GM04504 (cell line): ENCODE measurements around the gene GAS7.
"Not testable (repeated sequence)": the region's sequence is repeated elsewhere in the genome, so short reads cannot be mapped to it uniquely, and the experiment has no call there.

ENCODE experiments used
- DNase-seq: peaks from one replicate; pipeline ENCODE4 v3.0.0-alpha.2; 2012; ENCODE audit warnings: low read depth

The GAS7 gene

DNA sequence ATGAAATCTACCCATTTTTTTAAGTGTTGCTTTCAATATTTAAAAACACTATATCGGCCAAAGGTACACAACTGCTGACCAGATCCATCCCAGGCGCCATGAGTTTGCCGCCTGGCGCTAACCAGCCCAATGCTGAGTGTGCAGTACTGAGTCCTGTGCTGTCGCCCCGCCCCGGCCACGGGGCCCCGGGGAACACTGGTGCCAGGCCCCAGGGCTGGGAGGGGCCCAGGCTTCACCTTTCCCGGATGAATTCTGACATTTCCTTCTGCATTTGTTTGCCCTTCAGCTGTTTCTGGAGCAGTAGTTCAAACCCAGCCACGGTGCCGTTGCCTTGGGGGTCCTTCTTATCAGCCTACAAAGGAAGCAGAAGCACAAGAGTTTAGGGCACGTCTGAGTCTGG, 255.5 kb downstream of the GAS7 start:
- no peak for DNase-seq

GRCh38 chr17:9941305-9941704, 257.1 kb downstream of the GAS7 start:
- DNase-seq, result no peak

- no peak for DNase-seq
Observed at GRCh38 chr17:9940841-9941240, 257.6 kb downstream of the GAS7 start.

- no peak for DNase-seq
Observed at GRCh38 chr17:9938764-9939163, 259.6 kb downstream of the GAS7 start.

- DNase-seq, result no peak
Observed at GRCh38 chr17:9937901-9938300, 260.5 kb downstream of the GAS7 start.

DNA sequence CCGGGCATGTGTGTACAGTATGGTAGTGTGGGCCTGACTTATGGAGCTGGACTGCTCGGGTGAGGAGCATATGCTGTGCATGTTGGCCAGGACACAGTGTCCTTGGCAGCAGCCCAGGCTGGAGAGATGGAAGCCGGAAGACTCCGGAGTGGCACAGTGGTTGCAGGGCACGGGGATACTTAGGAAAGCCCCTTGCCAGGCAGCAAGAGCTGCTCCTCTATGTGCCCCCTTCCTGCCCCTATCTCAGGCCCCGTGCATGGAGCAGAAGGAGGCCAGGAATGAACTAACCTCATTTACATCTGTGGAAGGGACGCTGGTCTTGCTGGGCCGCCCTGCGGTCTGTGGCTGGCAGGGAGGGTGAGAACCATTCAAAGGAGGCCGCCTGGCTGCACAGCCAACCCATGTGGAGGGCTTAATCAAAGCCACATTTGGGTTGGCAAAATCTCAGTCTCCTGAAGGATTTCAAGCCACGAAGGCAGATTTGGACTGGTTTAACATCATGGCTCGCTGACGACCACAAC, 261.1 kb downstream of the GAS7 start:
- peak; percentile 35 for DNase-seq

DNA sequence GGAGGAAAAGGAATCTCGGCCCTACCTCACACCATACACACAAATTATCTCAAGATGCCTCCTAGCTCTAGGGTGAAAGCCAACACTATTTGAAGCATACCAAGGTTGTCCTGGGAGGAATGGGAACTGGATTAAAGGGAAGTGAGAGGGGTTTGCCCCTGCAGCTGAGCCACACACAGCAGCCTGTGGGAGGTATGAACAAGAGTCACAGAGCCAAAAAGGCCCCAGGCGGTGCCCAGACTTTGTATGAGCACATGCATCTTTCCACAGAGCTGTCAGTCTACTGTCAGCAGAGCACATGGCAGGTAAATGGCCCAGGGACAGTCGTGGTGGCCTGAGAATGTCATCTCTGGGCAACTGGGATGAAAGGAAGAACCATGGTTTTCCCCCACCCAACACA, 262.3 kb downstream of the GAS7 start:
- DNase-seq, result no peak

- no peak for DNase-seq
Observed at GRCh38 chr17:9935408-9935807, 263.0 kb downstream of the GAS7 start.

DNA sequence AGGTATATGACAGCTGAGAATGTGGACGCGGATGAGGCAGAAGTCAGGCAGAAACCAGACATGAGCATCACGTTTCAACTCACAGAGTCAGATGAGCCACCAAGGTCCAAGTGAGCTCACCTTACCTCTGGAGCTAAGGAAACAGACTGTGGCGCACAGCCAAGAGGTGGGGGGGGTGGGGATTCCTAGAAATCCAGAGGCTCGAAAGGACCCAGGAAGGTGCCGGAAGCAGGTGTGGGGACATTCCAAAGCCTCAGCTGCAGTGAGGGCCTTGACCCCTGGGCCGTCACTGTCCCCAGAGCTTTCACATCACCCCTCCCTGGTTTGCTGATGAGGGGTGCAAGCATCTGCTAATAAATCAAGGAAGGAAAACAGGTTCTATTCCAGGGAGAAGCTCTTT, 264.1 kb downstream of the GAS7 start:
- no peak for DNase-seq

GRCh38 chr17:9932491-9932890, 265.9 kb downstream of the GAS7 start:
- no peak for DNase-seq

DNA sequence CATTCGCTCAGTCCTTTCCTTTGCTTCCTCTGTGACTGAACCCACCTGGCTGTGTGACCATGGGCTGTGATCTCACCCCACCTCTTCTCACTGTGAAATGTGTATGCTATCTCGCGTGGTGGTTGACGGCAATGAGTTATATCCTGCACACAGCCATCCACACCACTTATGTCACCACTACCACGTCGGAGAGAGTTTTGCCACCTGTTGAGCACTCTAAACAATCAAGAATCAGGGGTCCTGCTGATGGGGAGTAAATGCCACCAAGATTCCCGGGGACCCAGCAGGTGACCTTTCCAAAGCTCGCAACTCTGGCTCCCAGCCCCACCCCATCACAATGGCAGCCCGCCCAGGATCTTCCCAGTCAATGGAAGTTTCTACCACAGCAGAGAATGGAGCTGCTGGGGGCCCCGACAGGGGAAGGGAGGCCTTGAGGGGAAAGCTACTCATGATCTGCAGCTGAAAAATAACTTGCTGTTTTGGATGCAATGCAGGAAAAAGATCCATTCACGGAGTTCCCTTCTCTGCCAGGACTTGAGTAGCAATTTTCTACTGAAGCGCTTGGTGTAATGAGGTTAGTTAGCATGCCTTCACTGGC, 267.2 kb downstream of the GAS7 start:
- no peak for DNase-seq

DNA sequence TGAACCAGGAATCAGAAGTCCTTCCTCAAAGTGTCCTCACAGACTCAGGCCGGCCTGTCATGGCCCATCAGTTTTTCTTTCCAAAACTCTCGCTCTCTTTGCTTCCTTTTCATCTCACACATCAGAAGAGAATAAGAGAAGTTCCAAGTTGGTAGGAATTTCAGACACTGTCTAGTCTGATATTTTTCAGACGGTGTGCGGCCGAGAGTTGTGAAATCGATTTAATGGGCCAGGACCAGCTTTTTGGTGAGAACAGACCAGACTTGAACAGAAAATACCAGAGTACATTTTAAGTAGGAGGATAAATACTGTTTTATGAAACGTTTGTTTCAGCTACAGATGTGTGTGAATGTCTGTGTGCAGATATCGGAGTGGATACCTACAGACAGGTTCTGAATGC, 268.5 kb downstream of the GAS7 start:
- DNase-seq, result no peak

GRCh38 chr17:9928601-9929333, 269.6 kb downstream of the GAS7 start:
- DNase-seq, result peak; percentile 47

DNA sequence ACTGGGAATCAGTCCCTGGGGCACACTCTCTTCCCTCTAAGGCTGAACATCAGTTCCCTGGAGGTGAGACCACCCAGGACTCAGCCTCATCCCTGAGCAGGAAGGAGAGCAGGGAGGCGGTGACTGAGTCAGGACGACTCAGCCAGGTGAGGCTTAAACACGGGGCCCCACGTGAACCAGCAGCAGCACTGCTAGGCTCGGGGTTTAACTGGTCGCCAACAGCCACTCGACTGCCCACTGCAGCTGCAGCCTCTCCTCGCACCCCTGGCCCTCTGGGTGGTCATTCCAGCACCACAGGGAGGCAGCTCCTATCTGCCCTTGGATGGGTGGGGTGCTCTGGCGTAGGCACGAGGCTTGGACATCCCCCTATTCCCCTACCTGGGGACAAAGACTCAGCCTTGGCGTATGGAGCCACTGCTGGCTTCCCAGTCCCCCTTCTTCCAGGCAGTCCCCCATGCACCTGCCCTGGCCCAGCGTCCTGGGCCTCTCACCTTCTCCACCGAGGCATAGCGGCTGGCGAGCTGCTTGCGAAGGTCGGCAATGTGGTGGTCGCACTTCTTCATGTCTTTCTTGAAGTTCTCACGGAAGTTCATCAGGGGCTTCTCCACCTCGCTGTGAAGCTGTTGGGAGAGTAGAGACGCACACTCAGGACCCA, 272.1 kb downstream of the GAS7 start:
- DNase-seq, result no peak

DNA sequence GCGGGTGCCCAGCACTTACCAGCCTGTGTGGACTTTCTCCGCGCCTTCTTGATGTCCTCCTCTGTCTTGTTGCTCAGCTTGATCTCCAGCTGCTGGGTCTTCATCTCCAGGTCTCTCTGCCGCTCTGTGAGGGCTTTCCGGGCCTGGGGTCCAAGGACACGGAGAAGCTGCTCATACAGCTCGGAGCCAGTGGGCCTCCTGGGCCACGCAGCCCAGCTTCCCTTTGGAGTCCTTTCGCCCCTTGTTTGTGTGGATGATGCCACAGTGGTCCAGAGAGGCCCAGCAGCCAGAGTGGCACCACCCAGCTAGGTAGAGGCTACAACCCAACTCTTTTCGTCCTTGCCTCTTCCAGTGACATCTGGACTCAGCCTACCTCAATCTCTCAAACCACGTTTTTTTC, 272.9 kb downstream of the GAS7 start:
- DNase-seq, result no peak

DNA sequence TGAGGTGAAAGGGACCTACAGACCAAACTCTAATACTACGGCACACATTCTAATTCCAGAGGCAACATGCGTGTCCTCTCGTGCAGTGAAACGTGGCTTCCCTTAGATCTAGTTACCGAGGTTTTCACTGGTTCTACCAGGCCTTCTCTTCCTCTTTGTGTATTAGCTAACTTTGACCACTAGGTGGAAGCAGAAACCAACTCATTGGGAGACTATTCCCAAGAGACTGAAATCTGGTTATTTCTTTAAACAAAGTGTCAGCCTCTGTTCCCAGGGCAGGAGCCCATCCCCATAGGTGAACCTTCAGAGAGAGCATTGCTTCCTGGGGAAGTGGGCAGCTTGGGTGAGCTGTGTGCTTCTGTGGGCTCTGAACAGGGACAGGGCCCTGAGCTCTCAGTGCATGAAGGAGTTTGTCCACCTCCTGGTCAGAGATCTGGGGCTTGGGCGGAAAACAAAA, 273.6 kb downstream of the GAS7 start:
- peak; percentile 46 for DNase-seq

DNA sequence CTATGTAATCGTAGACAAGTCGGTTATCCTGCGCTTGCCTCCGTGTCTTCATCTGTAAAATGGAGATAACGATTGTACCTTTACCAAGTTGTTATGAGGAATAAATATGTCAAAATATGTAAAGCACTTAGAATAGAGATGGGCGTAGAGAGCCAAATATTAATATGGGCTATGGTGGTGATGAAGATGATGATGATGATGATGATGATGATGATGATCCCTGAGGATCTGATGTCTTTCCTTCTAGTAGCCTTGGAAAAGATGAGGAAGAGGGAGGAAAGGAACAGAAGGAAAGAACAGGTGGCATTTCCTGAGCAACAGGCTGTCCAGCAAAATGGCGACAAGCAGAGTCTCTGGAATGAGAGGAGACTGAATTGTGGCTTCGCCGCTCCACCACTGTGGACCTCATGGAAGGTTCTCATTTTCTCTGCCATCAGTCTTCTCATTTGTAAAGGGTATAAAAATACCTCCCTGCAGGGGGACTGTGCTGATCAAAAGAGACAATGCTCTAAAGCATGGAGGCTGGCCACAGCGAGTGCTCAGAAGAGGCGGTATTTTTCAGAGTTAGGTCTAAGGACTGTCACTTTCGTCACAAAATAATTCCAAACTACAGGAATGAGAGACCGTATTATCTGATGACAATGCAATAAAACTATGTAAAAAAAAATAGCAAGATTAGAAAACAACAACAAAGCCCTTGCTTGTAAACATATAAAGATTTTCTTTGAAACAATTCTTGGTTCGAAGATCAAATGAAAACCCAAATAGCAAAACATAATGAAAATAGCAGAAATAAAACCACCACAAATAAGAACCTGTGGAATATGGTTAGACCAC, 276.2 kb downstream of the GAS7 start:
- no peak for DNase-seq

DNA sequence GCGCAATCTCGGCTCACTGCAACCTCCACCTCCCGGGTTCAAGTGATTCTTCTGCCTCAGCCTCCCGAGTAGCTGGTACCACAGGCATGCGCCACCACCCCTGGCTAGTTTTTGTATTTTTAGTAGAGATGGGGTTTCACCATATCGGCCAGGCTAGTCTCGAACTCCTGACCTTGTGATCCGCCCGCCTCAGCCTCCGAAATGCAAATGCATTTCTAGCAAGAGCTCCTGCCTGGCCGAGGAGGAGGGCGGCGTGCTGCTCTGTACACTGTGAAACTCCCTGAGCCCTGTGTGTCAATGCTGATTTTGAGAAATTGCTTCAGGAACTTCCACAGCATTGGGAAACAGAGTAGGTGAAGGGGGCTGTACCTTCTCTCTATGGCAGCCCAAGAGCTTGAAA, 277.2 kb downstream of the GAS7 start:
- DNase-seq, result not testable (repeated sequence)

DNA sequence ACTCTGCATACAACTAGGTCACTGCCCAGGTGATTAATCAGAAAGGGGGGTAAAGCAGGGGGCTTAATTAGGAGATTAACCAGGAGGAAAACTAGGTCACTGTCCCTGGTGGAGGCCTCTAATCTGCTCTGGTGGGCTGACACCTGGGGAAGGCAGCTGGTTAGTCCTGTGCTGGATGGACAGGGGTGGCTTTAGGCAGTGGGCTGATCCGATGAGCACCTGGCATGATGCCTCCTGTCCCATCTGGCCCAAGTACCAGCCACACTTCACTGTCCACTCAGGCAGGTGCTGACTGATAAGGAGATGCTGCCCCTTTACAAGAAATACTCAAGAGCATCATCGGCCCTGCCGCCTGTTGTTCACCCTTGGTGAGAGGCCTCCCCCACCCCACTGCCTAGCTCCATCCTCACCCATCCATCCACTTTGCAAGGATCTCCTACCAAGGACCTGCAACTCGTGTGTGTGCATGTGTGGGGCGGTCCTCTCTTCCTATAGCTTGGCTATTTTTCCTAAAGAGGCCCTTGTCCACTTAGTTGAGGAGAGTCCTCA, 279.5 kb downstream of the GAS7 start:
- DNase-seq, result no peak

- no peak for DNase-seq
Observed at GRCh38 chr17:9918352-9918751, 280.1 kb downstream of the GAS7 start.

- DNase-seq, result no peak
Observed at GRCh38 chr17:9917801-9918200, 280.6 kb downstream of the GAS7 start.

GRCh38 chr17:9917131-9917530, 281.3 kb downstream of the GAS7 start:
- no peak for DNase-seq
